NCI-H1694 treated with DMSO at 0.1 percent for 48 hours (cell line): ENCODE data around the gene JAZF1.

Source experiments
- DNase-seq: peaks from one replicate; lab custom pipeline; 2025; lab: John Stamatoyannopoulos, UW

The JAZF1 gene

DNA sequence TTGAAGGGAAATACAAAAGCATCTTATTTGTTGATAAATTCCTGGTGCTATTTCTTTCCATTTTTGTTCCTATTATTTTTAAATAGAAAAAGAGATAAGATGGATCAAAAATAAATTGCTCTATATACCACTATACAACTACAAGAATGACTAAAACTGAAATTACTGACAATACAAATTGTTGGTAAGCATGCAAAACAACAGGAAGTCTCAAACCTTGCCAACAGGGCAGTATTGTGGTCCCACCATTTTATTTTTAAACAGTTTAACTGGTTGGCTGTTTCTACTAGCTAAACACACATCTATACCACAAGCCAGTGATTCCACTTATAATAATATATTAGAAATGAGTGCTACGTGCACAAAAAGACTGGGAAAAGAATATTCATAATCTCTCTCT, 213.0 kb downstream of the JAZF1 start:
- no peak for DNase-seq

DNA sequence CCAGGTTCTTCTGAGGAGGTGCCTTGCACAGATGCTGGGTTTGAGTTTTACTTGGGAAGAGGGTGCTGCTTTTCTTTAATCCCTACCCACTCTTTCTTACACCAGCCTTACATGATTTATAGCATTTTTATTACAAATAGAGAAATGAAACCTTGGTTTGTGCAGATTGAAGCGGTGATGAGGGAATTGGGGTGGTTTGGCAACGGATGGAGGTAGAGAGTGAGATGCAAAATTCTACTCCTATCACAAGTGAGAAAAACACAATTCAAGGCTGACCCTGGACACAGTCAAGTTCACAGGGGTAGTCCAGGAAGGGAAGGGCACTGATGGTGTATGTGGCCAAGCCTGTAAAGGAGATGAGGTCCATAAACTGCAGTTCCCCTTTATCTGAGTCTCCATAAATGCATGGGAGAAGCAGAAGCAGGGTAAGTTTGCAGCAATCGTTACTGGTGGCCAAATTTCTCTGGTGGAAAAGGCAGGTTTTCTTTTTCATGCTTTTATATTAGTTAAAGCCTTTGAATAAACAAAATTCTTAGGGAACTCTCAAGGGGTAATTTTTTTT, 214.3 kb downstream of the JAZF1 start:
- DNase-seq: no peak

DNA sequence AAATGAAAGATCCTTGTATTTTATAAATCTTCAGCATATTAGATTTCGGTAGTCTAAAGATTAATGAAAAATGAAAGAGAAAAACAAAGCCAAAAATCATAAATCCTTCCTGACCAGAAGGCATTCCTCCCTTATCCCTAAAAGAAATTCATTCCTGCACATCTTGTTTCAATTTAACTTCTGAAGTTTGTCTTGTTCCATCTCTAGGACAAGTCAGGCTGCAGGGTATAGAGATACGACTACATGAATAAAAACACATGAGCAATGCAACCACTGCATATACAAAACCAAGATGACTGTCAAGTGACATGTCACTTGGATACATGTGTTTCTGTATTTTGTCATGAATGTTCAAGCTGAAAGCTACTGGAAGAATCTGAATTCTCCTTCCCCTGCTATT, 214.9 kb downstream of the JAZF1 start:
- DNase-seq: no peak

DNA sequence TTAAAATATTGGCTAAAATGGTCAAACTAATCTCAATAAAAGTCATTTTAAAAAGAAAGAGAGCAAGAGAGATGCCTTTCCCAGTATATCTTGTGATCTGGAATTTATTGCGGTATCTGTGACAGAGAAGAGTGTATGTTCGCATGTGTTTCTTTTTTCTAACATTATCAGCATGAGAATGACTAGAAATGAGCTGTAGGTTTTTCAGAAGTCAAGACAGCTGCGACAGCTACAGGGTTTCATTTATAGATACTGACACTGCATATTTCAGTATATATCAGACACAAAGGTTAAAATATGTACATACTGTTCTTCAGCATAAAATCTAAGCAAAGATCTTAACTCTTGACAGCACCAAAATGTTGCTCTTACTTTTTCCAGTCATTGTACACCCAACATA, 215.8 kb downstream of the JAZF1 start:
- DNase-seq: no peak

DNA sequence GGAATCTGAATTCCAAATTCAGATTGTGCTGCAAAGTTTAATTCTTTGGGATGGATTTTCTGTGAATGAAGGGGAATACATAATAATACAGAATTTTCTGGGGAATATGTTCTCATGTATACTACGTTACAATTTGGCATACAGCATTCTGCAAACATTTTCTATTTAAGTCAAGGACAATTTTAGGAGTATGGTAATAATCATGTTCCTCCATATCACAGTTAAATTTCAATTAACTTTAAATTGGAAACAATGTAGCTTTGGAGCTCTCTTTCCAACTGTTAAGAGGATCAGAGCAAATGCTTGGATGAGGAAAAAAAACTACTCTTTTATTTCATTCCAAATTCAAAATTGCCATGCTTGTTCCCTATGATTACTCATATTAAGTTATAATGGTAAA, 217.5 kb downstream of the JAZF1 start:
- DNase-seq: no peak

DNA sequence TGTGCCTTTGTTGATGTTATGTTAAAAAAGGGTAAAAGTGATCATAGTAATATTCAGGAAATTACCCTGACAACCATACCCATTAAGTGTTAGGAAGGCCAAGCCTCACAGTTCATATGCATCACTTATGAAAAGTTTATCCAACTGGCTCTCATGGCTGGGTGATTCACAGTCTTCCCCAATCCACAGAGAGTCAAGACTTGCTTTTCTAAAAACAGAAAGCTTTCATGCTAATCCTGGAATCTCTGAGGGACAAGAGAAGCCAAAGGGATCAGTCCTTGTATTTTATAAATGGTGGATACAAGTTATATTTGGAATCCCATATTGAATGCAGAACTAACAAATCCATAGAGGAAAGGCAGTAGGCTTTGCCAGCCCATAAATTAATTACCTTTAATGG, 218.3 kb downstream of the JAZF1 start:
- DNase-seq: no peak

DNA sequence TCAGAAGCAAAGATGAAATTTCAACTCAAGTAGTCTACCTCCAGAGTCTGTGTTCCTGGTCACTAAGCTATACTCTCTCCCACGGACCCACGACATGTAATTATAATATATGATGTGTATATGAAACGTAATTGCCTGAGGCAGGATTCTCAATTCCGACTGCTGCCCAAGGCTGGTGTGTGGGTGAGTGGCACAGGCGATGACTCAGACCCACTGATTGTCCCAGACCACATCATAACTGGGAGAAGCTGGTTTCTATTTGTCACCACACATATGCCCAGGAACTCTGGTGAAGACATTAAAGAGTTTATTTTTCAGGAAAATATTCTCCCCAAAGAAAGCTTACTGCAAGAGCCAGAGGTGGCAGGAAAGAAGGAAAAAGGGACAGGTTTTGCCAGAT, 219.3 kb downstream of the JAZF1 start:
- DNase-seq: no peak

DNA sequence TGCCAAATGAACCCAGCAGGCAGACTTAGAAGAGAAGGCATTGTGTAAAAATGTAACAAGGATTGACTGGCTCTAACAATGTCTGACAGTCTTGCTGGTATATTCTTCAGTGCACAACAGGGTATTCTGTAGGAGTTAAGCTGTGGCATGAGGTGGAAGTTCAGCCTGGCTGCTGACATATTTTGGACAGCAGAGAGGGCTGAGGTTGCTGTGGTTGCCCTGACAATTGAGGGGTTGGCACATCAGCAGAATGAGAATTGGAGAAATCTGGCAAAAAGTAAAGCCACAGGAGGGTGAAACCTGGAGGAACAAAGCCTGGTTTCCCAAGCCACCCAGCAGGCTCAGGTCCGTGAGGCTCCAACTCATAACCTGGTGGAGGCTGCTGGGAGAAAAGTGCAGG, 220.2 kb downstream of the JAZF1 start:
- DNase-seq: no peak

DNA sequence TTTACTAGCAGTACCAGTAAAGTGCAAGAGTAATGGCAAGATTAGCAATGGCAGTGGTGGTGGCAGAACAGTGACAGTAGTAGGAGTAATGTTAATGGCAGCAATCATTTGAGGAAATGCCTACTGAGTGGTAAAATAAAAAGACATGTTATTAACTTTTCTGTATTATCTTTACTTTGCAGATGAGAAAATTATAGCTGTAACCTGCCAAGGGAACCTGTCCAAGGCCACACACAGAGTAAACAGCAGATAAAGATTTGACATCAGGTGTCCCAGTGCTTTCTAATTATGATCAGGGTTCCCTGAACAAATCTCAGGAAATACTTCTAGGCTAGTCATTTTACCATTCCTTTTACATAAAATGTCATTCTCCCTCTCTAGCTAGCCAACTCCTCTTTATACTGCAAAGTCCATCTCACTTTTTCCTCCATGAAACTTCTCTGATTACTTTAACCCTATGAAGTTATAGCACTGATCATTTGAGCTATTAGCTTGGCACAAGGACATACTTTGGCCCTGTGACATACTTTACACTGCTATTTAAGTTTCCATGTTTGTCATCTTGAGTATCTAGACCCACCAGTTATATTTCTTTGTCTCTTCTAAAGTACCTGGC, 221.6 kb downstream of the JAZF1 start:
- DNase-seq: no peak

DNA sequence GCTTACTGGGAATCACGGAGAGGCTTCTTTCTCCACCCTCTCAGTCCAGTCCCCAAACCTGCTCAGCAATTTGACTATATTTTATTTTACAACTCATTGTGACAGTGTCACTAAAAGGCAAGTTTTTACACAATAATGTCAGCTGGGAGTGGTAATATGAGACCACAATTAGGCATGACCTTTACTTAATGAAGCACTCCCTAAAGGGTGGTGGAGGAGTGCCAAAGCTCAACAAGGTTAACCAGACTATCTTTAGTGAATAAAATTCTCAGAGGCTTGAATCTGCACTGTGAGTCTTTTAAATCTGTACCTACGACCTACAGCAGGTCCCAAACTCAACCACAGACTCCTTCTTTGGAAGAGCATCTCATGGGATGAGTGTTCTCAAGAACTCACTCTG, 225.0 kb downstream of the JAZF1 start:
- no peak for DNase-seq

DNA sequence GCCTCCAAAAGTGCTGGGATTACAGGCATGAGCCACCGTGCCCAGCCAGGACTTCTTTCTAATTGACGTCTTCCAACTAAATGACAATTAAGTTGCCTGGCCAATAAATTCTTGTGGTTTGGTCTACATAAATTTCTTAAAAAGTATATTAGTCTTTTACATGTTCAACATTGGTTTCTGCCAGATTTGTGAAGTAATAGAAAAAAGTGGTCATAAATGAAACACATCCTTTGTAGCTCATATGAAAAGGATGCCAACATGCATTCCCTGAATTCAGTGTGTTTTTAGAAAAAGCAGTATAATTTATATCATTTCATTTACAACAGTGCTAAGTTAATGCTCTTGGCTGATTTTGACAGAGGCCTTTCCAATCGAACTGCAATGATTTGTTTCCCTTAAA, 225.6 kb downstream of the JAZF1 start:
- no peak for DNase-seq

DNA sequence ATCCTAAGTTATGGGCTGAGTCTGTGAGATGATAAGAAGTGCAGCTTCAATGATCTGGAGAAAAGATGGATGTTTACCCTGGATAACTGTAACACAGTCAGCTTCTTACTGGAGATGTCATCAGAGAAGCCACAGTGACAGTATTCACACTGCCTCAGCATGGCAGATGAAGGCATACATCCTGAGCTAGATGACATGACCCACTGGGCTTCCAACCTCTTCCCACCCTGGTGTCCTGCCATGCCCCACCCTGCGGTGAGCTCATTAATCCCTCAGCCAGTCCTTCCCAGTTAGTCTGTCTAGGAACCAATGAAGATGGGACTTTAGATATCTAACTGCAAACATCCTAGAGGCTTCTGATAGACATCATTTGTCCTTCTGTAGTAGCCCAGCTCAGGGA, 226.8 kb downstream of the JAZF1 start:
- no peak for DNase-seq

DNA sequence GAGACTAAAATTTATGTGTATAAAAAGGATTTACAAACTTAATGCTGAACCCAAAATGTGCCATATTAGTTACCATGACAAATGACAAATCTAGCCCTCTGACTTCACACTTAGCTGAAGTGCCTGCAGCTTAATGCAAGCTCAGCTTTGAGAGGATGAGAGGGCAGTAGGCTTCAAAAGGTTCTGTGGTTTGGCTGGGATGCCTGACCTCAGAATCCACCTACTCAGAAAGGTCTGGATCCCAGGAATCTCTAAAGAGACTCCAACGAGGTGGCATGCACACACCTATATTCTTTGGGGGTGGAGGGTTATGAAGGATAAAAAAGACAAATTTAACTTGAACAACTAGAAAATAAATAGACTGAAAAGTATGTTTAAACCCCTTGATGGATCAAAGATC, 227.2 kb downstream of the JAZF1 start:
- DNase-seq: no peak

DNA sequence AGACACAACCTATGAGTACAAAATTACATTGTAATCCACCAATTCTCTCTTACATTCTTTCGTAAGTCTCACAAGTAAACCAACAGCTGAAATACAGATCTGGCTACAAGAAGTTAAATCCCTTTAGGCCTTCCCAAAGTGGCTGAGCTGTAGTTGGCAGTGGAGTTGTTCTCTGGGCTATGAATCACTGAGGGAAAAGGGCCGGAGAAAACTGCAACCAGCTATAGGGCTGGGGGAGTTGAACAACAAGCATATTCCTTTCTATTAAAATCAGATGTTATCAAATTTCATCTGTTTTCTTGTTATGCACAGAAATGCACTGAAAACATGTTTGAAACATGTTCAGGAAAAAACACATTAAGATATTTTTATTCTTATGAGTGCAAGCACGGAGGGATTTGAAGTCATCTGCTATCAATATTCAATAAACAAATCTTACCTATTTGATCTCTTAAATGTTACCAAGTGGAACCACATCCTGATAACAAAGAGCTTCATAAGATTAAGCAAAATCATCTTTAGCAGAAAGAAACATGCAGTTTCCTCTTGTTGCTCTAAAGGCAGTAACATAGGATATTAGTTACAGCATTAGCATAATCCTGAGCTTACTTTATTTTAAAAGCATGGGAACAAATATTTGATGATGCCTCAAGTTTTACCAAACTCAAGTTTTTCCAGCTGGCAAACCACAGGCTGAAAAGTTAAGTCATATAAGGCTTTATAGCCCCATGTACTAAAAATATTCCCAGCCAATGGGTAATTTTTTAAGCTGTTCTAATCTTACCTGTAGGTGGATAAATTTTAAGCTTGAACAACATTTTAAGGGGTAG, 227.9 kb downstream of the JAZF1 start:
- DNase-seq: no peak

DNA sequence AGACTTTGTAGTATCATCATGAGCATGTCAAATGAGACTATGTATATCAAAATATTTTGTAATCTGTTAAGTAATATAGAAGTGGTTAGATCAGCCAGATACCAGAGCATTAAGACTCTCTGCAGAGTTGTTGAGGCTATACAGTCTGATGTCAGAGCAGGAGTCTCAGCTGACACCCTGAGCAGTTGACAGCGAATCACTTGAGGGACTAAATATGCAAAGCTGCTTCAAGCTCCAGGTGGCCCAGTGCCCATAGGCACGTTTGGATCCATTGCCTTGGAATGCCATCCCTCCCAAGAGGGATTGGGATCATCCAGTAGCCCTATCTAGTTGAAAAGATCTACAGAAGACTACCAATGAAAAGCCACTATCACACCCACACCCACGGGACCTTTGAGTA, 230.5 kb downstream of the JAZF1 start:
- DNase-seq: no peak

DNA sequence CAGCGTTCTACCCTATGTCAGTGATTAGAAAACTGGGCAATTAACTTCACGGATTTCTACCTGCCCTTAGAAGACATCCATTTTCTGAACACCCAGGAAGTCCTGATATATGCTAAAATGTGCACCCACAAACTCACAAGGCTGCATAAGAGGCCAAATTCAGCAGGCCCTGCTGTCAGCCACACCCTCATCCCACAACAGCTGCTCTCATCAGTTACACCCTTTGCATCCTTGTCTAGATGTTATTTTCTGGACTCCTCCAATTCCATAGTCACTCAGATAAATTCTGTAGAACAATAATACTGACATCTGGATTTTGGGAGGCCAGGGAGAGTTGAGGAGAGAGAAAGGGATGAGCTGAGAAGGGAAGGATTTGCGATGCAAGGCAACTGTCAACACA, 231.7 kb downstream of the JAZF1 start:
- no peak for DNase-seq

DNA sequence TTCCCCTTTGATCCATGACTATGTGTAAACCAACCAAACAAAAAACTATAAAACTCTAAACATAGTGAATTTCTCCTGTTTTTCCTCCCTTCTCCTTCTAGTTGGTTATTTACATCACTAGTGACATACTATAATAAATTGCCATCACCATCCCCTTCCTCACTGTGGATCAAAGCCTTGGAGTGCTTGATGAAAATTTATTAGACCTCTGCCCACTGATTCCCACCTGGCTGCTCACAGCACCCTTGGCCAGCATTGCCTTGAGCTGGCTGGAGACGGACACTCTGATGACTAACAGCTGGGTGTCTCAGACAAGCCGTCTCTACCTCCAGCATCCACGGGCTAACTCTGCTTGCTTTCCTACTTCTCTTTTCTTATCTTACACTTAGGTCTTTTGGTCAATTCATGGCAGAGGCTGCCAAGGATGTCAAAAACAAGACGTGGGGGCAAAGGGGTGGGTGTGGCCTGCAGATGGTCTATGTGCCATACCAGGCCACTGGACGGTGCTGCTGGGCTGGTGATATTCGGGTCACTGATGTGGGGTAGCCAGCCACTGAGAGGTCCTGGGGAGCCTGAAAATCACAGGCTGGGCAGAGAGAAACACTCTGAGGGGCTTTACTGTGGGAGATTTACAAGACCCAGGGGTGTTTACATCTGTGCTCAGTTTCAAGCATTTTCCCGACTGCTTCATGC, 232.9 kb downstream of the JAZF1 start:
- no peak for DNase-seq

DNA sequence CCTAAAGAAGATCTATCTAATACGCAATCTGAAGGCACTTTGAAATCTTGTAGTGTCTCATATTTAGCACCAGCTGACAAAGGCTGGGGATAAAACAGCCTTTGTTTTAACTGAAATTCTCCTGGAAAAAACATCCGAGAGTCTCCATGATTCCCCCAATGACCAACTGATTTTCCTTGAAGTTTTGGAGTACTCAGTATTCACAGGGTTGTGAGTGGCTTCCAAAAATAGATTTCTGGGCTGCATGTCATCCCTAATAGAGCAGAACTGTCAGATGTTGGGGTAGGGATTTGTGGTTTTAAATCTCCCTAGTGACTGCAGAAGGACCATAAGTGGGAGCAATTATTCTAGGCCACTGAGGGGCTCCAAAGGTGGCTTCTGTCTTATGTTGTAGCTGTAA, 234.2 kb downstream of the JAZF1 start:
- no peak for DNase-seq

DNA sequence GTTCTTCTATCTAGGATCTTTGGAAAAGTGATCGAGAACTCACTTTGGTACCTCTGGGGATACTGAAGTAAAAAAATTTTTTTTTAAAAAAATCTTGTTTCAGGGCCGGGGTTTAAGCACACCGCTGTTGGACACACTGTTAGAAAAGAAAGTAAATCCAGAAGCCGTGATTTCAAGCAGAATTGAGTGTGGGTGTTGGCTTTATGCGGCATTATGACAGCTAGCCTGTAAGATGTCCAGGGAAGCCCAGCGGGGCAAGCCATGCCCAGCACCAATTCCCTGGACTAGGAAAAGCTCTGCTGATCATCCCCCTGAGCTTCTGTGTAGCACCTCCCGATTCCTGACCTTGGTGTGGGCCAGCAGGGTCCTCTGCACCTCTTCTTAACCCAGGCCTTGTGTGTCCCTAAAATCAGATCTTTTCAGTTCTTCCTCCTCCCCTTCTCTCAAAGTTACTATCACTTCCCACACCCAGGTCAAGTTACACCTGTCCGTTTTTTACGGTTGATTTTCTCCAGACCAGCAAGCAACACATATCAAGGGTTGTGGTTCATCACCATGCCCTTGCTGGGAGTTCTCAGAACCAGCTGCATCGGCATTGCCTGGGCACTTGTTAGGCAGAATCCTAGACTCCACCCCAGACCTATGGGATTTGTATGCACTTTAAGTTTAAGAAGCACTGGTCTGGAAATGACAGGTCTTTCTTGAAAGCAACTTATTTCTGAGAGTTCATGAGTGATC, 235.4 kb downstream of the JAZF1 start:
- DNase-seq: no peak

DNA sequence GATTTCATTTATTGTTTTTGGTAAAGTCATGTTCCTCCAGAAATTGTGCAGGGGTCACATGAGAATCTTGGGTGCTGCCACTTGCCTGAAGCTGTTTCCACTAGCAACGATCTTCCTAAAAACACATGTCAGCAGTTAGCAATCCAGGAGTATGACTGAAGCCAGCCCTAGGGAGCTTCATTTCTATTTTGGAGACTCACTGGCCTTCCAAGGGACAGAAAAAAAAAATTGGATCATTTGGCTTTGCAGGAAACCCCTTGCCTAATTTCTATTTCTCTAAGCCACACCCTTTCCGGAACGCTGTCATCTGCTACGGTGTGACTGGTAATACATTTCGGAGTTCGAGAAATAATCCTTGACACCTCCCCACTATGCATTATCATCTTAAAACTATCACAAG, 236.0 kb downstream of the JAZF1 start:
- DNase-seq: no peak

DNA sequence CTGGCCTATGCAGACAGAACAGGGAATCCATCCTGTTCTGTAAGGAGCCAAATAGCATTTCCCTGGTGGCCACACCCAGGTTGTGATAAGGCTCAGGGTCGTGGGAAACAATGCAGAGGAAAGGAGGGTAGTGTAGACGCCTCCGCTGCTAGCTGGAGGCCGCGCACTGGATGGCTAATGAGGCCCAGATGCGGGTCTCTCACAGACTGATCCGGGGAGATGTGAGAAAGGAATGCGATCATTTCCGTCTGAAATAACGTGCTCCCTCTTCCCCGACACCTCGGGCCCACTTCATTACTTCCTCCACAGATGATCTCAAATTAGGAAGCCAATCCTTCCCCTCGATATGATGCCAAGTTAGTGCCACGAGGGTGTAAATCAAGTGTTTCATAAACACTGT, 237.4 kb downstream of the JAZF1 start:
- DNase-seq: no peak

DNA sequence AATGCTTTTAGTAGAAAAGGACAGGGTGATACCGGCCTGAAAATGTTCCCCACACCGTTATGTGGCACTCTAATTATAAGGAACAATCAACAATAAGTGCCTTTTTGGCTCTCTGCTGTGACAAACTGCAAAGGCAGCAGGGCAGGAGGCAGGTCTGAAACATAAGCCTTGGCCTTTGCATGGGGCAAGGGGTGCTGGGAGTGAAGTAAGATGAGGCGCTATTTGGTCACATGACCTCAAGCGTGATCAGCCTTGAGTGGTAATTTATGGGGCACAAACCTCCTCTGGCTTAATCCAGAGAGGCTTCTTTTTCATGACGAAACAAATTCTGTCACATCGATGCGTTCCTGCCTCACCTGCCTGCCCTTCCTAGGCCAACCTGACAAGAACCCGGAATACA, 237.9 kb downstream of the JAZF1 start:
- DNase-seq: no peak
